GM18909 (cell line): ENCODE results near the gene TAPBP.
A peak's percentile ranks its signal among the peaks of the same experiment; 100 is the strongest.
"Not testable (repeated sequence)": the region's sequence is repeated elsewhere in the genome, so short reads cannot be mapped to it uniquely, and the experiment has no call there.

Experiments
- ATAC-seq: cut with Tn5 transposase; IDR thresholded peaks from one replicate; pipeline ENCODE4 v1.9.1; 2021; ENCODE audit warnings: mild to moderate bottlenecking; ENCODE audit not compliant: unreplicated experiment, poor library complexity

Gene TAPBP

GRCh38 chr6:33278392-33278741 is 35.5 kb downstream of the TAPBP start:
- no peak for ATAC-seq

- ATAC-seq: peak; percentile 19
Measured at GRCh38 chr6:33277663-33278391, 36.1 kb downstream of the TAPBP start.

- peak; percentile 60 for ATAC-seq
Measured at GRCh38 chr6:33276864-33277662, 36.8 kb downstream of the TAPBP start, which contains the start of gene B3GALT4. B3GALT4 (plus strand) TSS chr6:33277123; CDS start chr6:33277420, 297 bp downstream.

- ATAC-seq: no peak
Measured at GRCh38 chr6:33276581-33276863, 37.4 kb downstream of the TAPBP start.

- ATAC-seq: not testable (repeated sequence)
Measured at GRCh38 chr6:33275795-33276580, 37.9 kb downstream of the TAPBP start.

GRCh38 chr6:33273924-33274902 is 39.7 kb downstream of the TAPBP start:
- ATAC-seq: no peak

GRCh38 chr6:33273129-33273923 is 40.6 kb downstream of the TAPBP start:
- ATAC-seq: no peak

GRCh38 chr6:33272275-33273128 is 41.4 kb downstream of the TAPBP start:
- no peak for ATAC-seq

- peak; percentile 83 for ATAC-seq
Measured at GRCh38 chr6:33271468-33272274, 42.2 kb downstream of the TAPBP start, which contains the start of the genes RPS18 and VPS52. RPS18 (plus strand) TSS chr6:33272075; CDS start chr6:33272120, 45 bp downstream. VPS52 (minus strand) TSS chr6:33271876; CDS start chr6:33271675, 201 bp downstream.

- ATAC-seq: peak; percentile 4
Measured at GRCh38 chr6:33271117-33271467, 42.8 kb downstream of the TAPBP start.

- ATAC-seq: no peak
Measured at GRCh38 chr6:33264015-33264414, 49.9 kb downstream of the TAPBP start.

GRCh38 chr6:33262490-33262889 is 51.4 kb downstream of the TAPBP start:
- not testable (repeated sequence) for ATAC-seq

- no peak for ATAC-seq
Measured at GRCh38 chr6:33259032-33259431, 54.8 kb downstream of the TAPBP start.

- ATAC-seq: no peak
Measured at GRCh38 chr6:33254591-33254990, 59.3 kb downstream of the TAPBP start.

- no peak for ATAC-seq
Measured at GRCh38 chr6:33252759-33253158, 61.1 kb downstream of the TAPBP start.

- no peak for ATAC-seq
Measured at GRCh38 chr6:33251395-33252012, 62.4 kb downstream of the TAPBP start.

- no peak for ATAC-seq
Measured at GRCh38 chr6:33250731-33251130, 63.1 kb downstream of the TAPBP start.
